Stimulated activated CD4-positive, alpha-beta T cell treated with anti-CD3 and anti-CD28 coated beads, TNF-alpha, amount 100 ng/mL, for 1 hour (primary cell): ENCODE data around the gene ARSD.
"Not testable (repeated sequence)": the region's sequence is repeated elsewhere in the genome, so short reads cannot be mapped to it uniquely, and the experiment has no call there.

ENCODE experiments used
- DNase-seq, 3 donors: peaks; one replicate each; pipeline ENCODE4 v3.0.0-alpha.2; 2020; ENCODE audit warnings: low read depth in 3 of 3, low spot score in 1 of 3

Gene ARSD

GRCh38 chrX:2933125-2933900 is 4.2 kb upstream of the ARSD start:
- DNase-seq = no peak

- no peak for DNase-seq
Observed at GRCh38 chrX:2931612-2932011, 2.5 kb upstream of the ARSD start.

GRCh38 chrX:2931155-2931554 is 2.0 kb upstream of the ARSD start:
- no peak for DNase-seq

GRCh38 chrX:2928191-2928582 is 952 bp downstream of the ARSD start:
- no peak for DNase-seq

GRCh38 chrX:2926664-2927275 is 2.4 kb downstream of the ARSD start:
- no peak for DNase-seq

- not testable (repeated sequence) for DNase-seq
Observed at GRCh38 chrX:2926255-2926654, 2.9 kb downstream of the ARSD start.

- DNase-seq = no peak
Observed at GRCh38 chrX:2924151-2924550, 5.0 kb downstream of the ARSD start.

GRCh38 chrX:2921750-2922149 is 7.4 kb downstream of the ARSD start:
- DNase-seq = no peak

GRCh38 chrX:2921193-2921592 is 7.9 kb downstream of the ARSD start:
- no peak for DNase-seq

- DNase-seq = no peak
Observed at GRCh38 chrX:2917767-2918166, 11.4 kb downstream of the ARSD start.

- DNase-seq = no peak
Observed at GRCh38 chrX:2913118-2913517, 16.0 kb downstream of the ARSD start.

GRCh38 chrX:2910109-2910508 is 19.0 kb downstream of the ARSD start:
- DNase-seq = no peak

- DNase-seq = no peak
Observed at GRCh38 chrX:2908125-2908685, 20.9 kb downstream of the ARSD start.

GRCh38 chrX:2907295-2907694 is 21.8 kb downstream of the ARSD start:
- no peak for DNase-seq

- no peak for DNase-seq
Observed at GRCh38 chrX:2903366-2903765, 25.8 kb downstream of the ARSD start.

- no peak for DNase-seq
Observed at GRCh38 chrX:2902841-2903240, 26.3 kb downstream of the ARSD start.

- DNase-seq = no peak
Observed at GRCh38 chrX:2901367-2902036, 27.6 kb downstream of the ARSD start.

GRCh38 chrX:2898846-2899512 is 30.2 kb downstream of the ARSD start:
- no peak for DNase-seq

GRCh38 chrX:2897690-2898623 is 31.2 kb downstream of the ARSD start:
- DNase-seq = not testable (repeated sequence)

- DNase-seq = no peak
Observed at GRCh38 chrX:2897311-2897689, 31.8 kb downstream of the ARSD start.
